Naive B cell (primary cell): ENCODE data around the gene SLC39A3. TPM values are rescaled to one million over a fixed set of nuclear protein-coding genes. Genes with fewer than 3 reads are reported as not detected.
"Not testable (repeated sequence)": the region's sequence is repeated elsewhere in the genome, so short reads cannot be mapped to it uniquely, and the experiment has no call there.

Experiments
- ATAC-seq, 2 donors: fragments of 150-1000 bp; cut with Tn5 transposase; 2 replicates each; pipeline ENCODE4 v1.10.0; 2021; ENCODE audit warnings: low read depth in 2 of 2, mild to moderate bottlenecking in 2 of 2, moderate library complexity in 2 of 2
- DNase-seq: peaks from one replicate; pipeline ENCODE4 v3.0.0; 2022
- H3K27ac Mint-ChIP-seq, 6 donors: one replicate each; pipeline ENCODE4 v1.8.0; 2020 to 2022; ENCODE audit warnings: mild to moderate bottlenecking in 6 of 6, mixed read lengths in 6 of 6, moderate library complexity in 5 of 6, inconsistent platforms in 2 of 6
- H3K27me3 Mint-ChIP-seq, 3 donors: one replicate each; pipeline ENCODE4 v1.8.0; 2021 to 2022; ENCODE audit warnings: mixed read lengths in 3 of 3, mild to moderate bottlenecking in 1 of 3
- H3K36me3 Mint-ChIP-seq, 2 donors: one replicate each; pipeline ENCODE4 v1.8.0; 2020 to 2022; ENCODE audit warnings: mixed read lengths in 2 of 2, inconsistent platforms in 1 of 2, mild to moderate bottlenecking in 1 of 2
- H3K4me1 Mint-ChIP-seq, 3 donors: one replicate each; pipeline ENCODE4 v1.8.0; 2020 to 2022; ENCODE audit warnings: mixed read lengths in 3 of 3, inconsistent platforms in 1 of 3, mild to moderate bottlenecking in 1 of 3, moderate library complexity in 1 of 3
- H3K4me3 Mint-ChIP-seq, 8 donors: one replicate each; pipeline ENCODE4 v1.8.0; 2020 to 2022; ENCODE audit warnings: mild to moderate bottlenecking in 8 of 8, mixed read lengths in 8 of 8, moderate library complexity in 8 of 8, inconsistent platforms in 2 of 8
- H3K9me3 Mint-ChIP-seq, 7 donors: one replicate each; pipeline ENCODE4 v1.8.0; 2020 to 2022; ENCODE audit warnings: mixed read lengths in 7 of 7, mild to moderate bottlenecking in 5 of 7, inconsistent platforms in 2 of 7, moderate library complexity in 1 of 7
- polyA plus RNA-seq, 6 donors: library from polyadenylated mRNA; unstranded; fragments of 300-500 nt; fragmentation: Illumina TruSeq; gene quantifications; one replicate each; pipeline ENCODE4 v1.2.3, GENCODE V29; 2021; ENCODE audit warnings: low read depth in 6 of 6

The SLC39A3 gene
- polyA plus RNA-seq, 6 donors from 2014 or later, result 56.2 to 88.7 (median 60.5) TPM

DNA sequence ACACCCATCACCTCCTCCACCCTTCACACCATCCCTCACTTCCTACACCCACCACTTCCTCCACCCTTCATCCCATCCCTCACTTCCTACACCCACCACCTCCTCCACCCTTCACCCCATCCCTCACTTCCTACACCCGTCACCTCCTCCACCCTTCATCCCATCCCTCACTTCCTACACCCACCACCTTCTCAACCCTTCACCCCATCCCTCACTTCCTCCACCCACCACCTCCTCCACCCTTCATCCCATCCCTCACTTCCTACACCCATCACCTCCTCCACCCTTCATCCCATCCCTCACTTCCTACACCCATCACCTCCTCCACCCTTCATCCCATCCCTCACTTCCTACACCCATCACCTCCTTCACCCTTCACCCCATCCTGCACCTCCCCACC, 25.7 kb downstream of the SLC39A3 start:
- Mint-ChIP-seq H3K36me3 (peaks cover 5 to 14% of the 10 kb centered on the region in 2 donors), H3K9me3 (peaks cover 5 to 17% (median 11%) of the 10 kb centered on the region in 7 donors), H3K4me1 (peaks cover 32 to 64% (median 52%) of the 10 kb centered on the region in 3 donors)
- not testable (repeated sequence) for H3K27me3 Mint-ChIP-seq, ATAC-seq, DNase-seq, H3K4me3 Mint-ChIP-seq, H3K27ac Mint-ChIP-seq

DNA sequence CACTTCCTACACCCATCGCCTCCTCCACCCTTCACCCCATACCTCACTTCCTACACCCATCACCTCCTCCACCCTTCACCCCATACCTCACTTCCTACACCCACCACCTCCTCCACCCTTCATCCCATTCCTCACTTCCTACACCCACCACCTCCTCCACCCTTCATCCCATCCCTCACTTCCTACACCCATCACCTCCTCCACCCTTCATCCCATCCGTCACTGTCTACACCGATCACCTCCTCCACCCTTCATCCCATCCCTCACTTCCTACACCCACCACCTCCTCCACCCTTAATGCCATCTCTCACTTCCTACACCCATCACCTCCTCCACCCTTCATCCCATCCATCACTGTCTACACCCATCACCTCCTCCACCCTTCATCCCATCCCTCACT, 26.6 kb downstream of the SLC39A3 start:
- H3K4me3 Mint-ChIP-seq, result peak overlapping the region in 1 of 8 donors; percentile 77
- ATAC-seq, result not testable (repeated sequence)

DNA sequence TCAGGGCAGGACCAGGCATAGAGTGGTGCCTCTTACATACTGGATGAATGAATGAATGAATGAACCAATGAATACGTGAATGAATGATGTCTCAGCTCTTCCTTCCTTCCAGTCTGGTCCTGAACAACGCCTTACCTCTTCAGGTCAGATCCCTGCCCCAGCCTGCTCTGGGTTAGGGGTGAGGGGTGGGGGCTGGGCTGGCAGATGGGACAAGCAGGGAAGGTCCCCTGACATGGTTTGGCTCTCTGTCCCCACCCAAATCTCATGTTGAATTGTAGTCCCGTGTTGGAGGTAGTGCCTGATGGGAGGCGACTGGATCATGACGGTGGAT, 28.0 kb downstream of the SLC39A3 start:
- Mint-ChIP-seq H3K27ac (peak overlapping the region; percentile 98 to 100 (median 99)), H3K4me3 (peak overlapping the region in 6 of 8 donors; percentile 55 to 95 (median 76))
- no peak for ATAC-seq

More for the DNA sequence above, 26.6 kb downstream of the SLC39A3 start:
- peaks cover 5 to 18% (median 11%) of the 10 kb centered on the region in 7 donors for H3K9me3 Mint-ChIP-seq
- H3K36me3 Mint-ChIP-seq, result peaks cover 5 to 14% of the 10 kb centered on the region in 2 donors
- peaks cover 35 to 64% (median 52%) of the 10 kb centered on the region in 3 donors for H3K4me1 Mint-ChIP-seq
- H3K27me3 Mint-ChIP-seq, DNase-seq: not testable (repeated sequence)
- peak overlapping the region in 2 of 6 donors; percentile 57 to 98 for H3K27ac Mint-ChIP-seq

DNA sequence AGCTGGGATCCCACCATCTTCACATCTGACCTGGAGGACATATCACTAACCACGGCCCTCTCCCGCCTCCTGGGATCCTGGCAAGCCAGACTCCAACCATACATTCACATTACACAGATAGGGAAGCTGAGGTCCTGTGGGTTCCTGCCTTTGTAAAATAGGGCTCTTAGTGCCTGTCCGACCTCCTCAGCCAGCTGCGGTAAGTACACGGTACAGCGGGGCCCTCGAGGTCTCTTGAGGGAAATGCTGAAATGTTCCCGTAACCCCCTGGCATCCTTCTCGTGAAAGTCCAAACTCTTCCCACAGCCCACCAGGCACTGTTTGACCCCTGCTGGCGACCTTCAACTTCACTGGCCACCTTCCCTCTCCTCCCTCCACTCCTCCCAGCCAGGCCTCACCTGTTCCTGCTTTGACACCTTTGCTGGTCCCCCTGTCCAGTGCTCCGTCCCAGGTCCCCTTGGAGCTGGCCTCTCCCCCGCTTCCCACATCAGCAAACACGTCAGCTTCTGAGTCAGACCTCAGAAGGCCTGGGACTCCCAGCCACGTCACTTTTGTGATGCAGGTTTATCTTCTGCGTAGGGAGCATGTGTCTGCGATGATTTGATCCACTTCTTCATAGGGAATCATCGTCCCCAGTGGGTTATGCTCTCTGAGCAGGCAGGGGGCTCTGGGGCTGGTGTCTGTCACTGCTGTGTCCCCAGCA, 28.5 kb downstream of the SLC39A3 start:
- peak overlapping the region; percentile 98 to 100 (median 99) for H3K27ac Mint-ChIP-seq
- H3K9me3 Mint-ChIP-seq, result peaks cover 5 to 18% (median 11%) of the 10 kb centered on the region in 7 donors
- H3K4me1 Mint-ChIP-seq, result peaks cover 32 to 59% (median 44%) of the 10 kb centered on the region in 3 donors
- peak overlapping the region; percentile 70 to 95 (median 78) for H3K4me3 Mint-ChIP-seq
- peaks cover 0 to 5% (median 0%) of the 10 kb centered on the region in 3 donors for H3K27me3 Mint-ChIP-seq
- ATAC-seq (peak; percentile 12 to 42), DNase-seq (peak; percentile 42)
- H3K36me3 Mint-ChIP-seq, result peaks cover 5 to 14% of the 10 kb centered on the region in 2 donors

More for the DNA sequence above, 28.0 kb downstream of the SLC39A3 start:
- H3K4me1 Mint-ChIP-seq, result peaks cover 35 to 62% (median 47%) of the 10 kb centered on the region in 3 donors
- H3K9me3 Mint-ChIP-seq, result peaks cover 5 to 18% (median 11%) of the 10 kb centered on the region in 7 donors
- DNase-seq, result no peak
- peaks cover 5 to 14% of the 10 kb centered on the region in 2 donors for H3K36me3 Mint-ChIP-seq
- peaks cover 0 to 5% (median 0%) of the 10 kb centered on the region in 3 donors for H3K27me3 Mint-ChIP-seq

DNA sequence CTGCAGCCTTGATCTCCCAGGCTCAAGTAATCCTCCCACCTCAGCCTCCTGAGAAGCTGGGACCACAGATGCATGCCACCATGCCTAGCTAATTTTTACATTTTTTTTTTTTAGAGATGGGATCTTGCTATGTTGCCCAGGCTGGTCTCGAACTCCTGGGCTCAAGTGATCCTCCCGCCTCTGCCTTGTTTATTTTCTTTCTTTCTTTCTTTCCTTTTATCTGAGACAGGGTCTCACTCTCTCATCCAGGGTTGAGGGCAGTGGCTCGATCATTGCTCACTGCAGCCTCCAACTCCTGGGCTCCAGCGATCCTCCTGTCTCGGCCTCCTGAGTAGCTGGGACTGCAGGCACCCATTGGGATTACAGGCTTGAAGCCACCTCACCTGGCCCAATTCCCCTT, 33.6 kb downstream of the SLC39A3 start:
- Mint-ChIP-seq H3K36me3 (peaks cover 0 to 8% of the 10 kb centered on the region in 2 donors), H3K9me3 (peaks cover 0 to 7% (median 0%) of the 10 kb centered on the region in 7 donors), H3K27ac (peak overlapping the region in 3 of 6 donors; percentile 72 to 92 (median 78))

DNA sequence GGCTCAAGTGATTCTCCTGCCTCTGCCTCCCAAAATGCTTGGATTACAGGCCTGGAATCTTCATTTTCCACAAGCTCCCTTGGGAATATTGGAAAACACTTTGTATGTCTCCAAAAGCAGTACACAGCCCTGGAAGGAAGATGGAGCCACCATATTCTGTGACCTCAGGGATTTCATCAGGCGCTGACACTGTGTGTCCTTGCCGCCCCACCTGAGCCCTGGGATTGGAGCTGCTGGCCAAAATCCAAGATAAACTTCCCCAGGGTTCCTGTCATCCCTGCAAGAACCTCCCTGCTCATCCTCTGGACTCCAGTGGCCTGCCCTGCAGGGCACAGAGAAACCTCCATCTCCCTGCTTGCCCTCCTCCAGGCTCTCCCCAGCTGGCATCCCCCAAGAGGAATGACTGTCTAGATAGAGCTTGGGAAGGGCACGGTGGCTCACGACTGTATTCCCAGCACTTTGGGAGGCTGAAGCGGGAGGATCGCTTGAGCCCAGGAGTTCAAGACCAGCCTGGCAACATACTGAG, 36.1 kb downstream of the SLC39A3 start:
- Mint-ChIP-seq H3K27ac (peak overlapping the region in 4 of 6 donors; percentile 38 to 99 (median 40)), H3K36me3 (peaks cover 0 to 16% of the 10 kb centered on the region in 2 donors), H3K4me3 (peak overlapping the region in 5 of 8 donors; percentile 9 to 93 (median 87)), H3K27me3 (no peaks in the 10 kb centered on the region), H3K9me3 (no peaks in the 10 kb centered on the region), H3K4me1 (peaks cover 30 to 47% (median 43%) of the 10 kb centered on the region in 3 donors)
- DNase-seq (no peak), ATAC-seq (no peak)

More for the DNA sequence above, 33.6 kb downstream of the SLC39A3 start:
- H3K4me3 Mint-ChIP-seq, result peak overlapping the region in 1 of 8 donors; percentile 30
- peaks cover 0 to 5% (median 0%) of the 10 kb centered on the region in 3 donors for H3K27me3 Mint-ChIP-seq
- ATAC-seq, result no peak
- no peak for DNase-seq
- H3K4me1 Mint-ChIP-seq, result peaks cover 25 to 44% (median 40%) of the 10 kb centered on the region in 3 donors

DNA sequence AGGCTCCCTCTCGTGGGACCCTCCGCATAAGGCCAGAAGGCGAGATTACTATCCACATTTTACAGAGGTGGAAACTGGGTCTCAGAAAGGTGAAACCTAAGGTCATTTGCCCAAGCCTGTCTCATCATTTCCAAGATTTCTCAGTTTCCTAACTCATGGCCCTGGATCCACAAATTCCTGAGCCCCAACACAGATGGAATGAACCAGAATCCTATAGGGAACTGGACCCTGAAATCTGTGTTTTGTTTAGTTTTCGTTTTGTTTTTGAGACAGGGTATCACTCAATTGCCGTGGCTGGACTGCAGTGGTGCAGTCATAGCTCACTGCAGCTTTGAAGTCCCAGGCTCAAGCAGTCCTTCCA, 36.8 kb downstream of the SLC39A3 start:
- ATAC-seq, result no peak
- peaks cover 34 to 53% (median 48%) of the 10 kb centered on the region in 3 donors for H3K4me1 Mint-ChIP-seq
- no peaks in the 10 kb centered on the region for H3K9me3 Mint-ChIP-seq
- H3K36me3 Mint-ChIP-seq, result peaks cover 0 to 16% of the 10 kb centered on the region in 2 donors
- H3K4me3 Mint-ChIP-seq, result peak overlapping the region; percentile 49 to 98 (median 87)
- no peaks in the 10 kb centered on the region for H3K27me3 Mint-ChIP-seq
- peak overlapping the region; percentile 90 to 99 (median 96) for H3K27ac Mint-ChIP-seq
- no peak for DNase-seq

DNA sequence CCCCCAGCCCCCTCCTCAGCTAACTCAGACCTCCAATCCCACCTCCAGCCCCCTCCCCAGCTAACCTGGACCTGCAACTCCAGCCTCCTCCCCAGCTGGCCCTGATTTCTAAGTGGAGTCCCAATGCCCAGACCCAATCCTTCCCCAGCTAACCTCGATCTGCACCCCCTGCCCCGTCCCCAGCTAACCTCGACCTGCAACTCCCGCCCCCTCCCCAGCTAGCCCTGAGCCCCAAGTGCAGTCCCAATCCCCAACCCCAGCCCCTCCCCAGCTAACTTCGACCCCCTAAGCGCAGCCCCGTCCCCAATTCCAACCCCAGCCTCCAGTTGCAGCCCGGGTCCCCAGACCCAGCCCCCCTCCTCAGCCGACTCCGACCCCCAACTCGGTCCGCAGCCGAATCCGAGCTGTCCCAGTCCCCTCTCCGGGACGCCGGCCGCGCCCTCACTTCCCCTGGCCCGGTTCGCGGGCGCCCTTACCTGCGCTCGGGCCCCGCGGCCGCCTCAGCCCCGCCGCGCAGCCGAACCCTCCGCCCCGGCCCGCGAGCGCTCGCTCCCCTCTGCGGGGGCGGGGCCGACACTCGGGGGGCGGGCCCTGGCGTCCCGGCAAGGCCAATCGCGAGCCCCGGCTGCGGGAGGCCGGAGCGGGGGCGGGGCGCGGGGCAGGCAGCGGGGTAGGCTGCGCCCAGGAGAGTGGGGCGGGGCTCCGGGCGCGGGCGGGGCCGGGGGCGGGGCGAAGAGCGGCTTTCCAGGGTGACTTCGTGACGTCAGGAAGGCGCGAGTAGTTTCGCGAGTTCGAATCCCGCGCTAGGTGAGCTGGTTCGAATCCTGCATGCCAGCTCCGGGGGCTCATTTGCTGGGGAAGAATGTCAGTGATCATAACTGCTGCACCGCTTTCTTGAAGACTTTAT, 37.4 kb downstream of the SLC39A3 start, which contains the start of gene GNG7:
GNG7 (minus strand) TSS at position 525 of the 907 bp plus-strand sequence. CDS start 182,006 bp downstream, outside the sequence.
- Mint-ChIP-seq H3K27me3 (no peaks in the 10 kb centered on the region), H3K4me1 (peaks cover 36 to 57% (median 54%) of the 10 kb centered on the region in 3 donors), H3K4me3 (peak within 1 kb of the TSS; percentile 86 to 98 (median 92)), H3K36me3 (peaks cover 0 to 16% of the 10 kb centered on the region in 2 donors), H3K9me3 (no peaks in the 10 kb centered on the region), H3K27ac (peak within 1 kb of the TSS; percentile 95 to 100 (median 97))
- DNase-seq, result peak; percentile 98
- peak; percentile 83 to 88 for ATAC-seq

DNA sequence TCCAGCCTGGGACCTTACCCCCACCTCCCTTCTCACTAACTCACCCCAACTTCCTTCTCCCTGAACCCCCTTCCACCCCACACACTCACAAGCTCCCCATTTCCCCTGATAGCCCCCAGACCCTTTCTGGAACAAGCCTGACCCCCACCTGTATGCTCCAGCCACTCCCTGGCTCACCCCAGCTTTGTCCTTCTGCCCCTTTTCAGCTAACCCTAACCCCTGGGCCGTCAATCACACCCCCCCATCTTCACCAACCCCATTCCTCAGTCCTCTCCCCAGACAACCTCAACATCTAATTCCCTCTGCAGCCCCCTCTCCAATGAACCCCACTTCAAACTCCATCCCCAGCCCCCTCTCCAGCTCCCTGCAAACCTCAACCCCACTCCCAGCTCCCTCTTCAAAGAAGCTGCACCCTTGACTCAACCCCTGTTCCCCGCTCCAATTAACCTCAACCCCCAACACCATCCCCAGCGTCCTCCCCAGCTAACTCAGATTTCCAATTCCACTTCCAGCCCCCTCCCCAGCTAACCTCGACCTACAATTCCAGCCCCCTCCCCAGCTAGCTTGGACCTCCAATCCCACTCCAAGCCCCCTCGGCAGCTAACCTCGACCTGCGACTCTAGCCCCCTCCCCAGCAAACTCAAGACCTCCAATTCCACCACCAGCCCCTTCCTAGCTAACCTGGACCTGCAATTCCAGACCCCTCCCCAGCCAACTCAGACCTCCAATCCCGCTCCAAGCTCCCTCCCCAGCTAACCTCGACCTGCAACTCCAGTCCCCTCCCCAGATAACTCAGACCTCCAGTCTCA, 38.3 kb downstream of the SLC39A3 start:
- Mint-ChIP-seq H3K4me3 (peak overlapping the region; percentile 83 to 98 (median 92)), H3K4me1 (peaks cover 41 to 65% (median 60%) of the 10 kb centered on the region in 3 donors), H3K27me3 (no peaks in the 10 kb centered on the region), H3K27ac (peak overlapping the region; percentile 95 to 100 (median 97)), H3K36me3 (peaks cover 0 to 17% of the 10 kb centered on the region in 2 donors), H3K9me3 (no peaks in the 10 kb centered on the region)
- DNase-seq (no peak), ATAC-seq (no peak)

DNA sequence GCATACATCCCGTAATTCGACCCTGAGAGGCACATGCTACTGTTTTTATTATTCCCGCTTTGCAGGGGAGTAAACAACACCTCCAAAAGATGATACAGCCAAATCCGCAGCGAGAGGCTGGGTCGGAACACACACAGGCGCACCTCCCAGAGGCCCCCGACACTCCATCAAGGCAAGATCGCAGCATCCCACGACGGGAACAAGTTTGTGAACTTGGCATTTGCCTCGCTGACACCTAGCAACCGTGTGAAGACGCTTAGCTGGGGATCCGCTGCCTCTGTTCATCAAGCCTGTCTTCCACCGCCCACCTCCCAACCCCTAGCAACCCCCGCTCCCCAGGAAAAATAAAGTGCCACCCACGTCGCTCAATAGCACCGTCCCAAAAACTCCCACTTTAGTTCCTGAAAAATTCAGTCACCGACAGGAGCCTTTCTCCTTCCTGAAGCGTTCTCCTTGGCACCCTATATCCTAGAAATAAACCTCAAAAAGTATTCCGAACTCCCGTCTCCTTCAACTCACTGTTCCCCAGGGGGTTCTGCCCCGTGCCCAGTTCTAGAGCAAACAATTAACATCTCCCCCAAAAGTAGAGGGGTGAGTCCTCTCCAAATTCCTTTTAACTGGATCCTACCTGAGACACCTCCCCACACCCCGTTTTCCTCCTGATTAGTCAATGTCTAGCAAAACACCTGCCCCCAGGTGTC, 39.0 kb downstream of the SLC39A3 start:
- peak overlapping the region; percentile 83 to 98 (median 92) for H3K4me3 Mint-ChIP-seq
- H3K4me1 Mint-ChIP-seq, result peaks cover 49 to 73% (median 68%) of the 10 kb centered on the region in 3 donors
- ATAC-seq (no peak), DNase-seq (no peak)
- peaks cover 0 to 25% of the 10 kb centered on the region in 2 donors for H3K36me3 Mint-ChIP-seq
- H3K27me3 Mint-ChIP-seq, result no peaks in the 10 kb centered on the region
- peak overlapping the region in 5 of 6 donors; percentile 96 to 100 (median 99) for H3K27ac Mint-ChIP-seq
- H3K9me3 Mint-ChIP-seq, result no peaks in the 10 kb centered on the region

DNA sequence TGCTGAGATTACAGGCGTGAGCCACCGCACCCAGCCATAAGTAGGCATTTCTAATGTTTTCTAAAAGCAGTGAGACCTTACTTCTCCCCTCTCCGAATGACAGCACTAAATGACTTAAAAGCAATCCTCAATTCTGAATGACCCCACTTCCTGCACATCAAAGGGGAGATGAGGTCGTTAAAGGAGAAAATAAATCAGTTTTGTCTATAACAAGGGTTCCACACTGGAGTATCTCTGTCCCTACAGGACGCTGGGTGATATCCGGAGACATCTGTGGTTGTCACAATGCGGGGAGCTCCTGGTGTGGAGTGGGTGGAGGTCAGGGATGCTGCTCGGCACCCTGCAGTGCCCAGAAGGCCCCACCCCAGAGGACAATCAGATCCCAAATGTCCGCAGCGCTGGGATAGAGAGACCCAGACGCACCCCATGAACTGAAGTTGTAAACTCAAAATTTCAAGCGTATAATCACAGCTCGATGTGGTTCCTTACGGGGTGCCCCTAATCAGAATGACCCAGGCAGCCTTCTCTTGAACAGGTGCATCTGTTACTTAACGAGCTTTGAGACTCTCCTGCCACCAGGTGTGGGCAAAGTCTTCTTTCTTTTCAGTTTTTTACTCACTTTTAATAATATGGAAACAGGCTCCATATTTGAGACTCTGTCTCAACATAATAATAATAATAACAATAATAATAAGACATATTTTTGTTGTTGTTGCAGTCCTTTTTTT, 40.2 kb downstream of the SLC39A3 start:
- Mint-ChIP-seq H3K27me3 (no peaks in the 10 kb centered on the region), H3K36me3 (peaks cover 0 to 34% of the 10 kb centered on the region in 2 donors), H3K4me1 (peaks cover 61 to 84% (median 80%) of the 10 kb centered on the region in 3 donors), H3K4me3 (peak overlapping the region; percentile 83 to 98 (median 90)), H3K27ac (peak overlapping the region; percentile 96 to 100 (median 99)), H3K9me3 (no peaks in the 10 kb centered on the region)
- ATAC-seq (peak; percentile 11 to 19), DNase-seq (no peak)
